Fibroblast of lung (primary cell): Measurements from ENCODE around the gene TRIM47. TPM values are rescaled to one million over a fixed set of nuclear protein-coding genes. Genes with fewer than 3 reads are reported as not detected.

Source experiments
- DNase-seq, 2 donors: peaks; one replicate each; pipeline versions ENCODE4 v3.0.0 to v3.0.0-alpha.2; 2010; ENCODE audit warnings: low read depth in 2 of 2
- H2AFZ ChIP-seq: 2 replicates; pipeline ENCODE4 v1.5.1; 2012; ENCODE audit warnings: low read length, control low read depth, inconsistent platforms
- H3K27ac ChIP-seq: 2 replicates; pipeline ENCODE4 v1.5.1; 2011; ENCODE audit warnings: low read length, control low read depth; ENCODE audit not compliant: insufficient read depth
- H3K27me3 ChIP-seq: 2 replicates; pipeline ENCODE4 v1.5.1; 2011; ENCODE audit warnings: mild to moderate bottlenecking, low read length; ENCODE audit not compliant: control insufficient read depth, insufficient read depth
- H3K36me3 ChIP-seq: 2 replicates; pipeline ENCODE4 v1.5.1; 2011; ENCODE audit warnings: low read length; ENCODE audit not compliant: control insufficient read depth, insufficient read depth
- H3K4me1 ChIP-seq: 2 replicates; pipeline ENCODE4 v1.5.1; 2011; ENCODE audit warnings: low read length; ENCODE audit not compliant: control insufficient read depth, insufficient read depth; ENCODE audit errors: extremely low read depth
- H3K4me2 ChIP-seq: 2 replicates; pipeline ENCODE4 v1.5.1; 2011; ENCODE audit warnings: low read length, control low read depth; ENCODE audit not compliant: insufficient read depth; ENCODE audit errors: extremely low read depth
- H3K4me3 ChIP-seq, 4 experiments: fragments of 200-600 bp in 1 of 4; sonication (generic) in 1 of 4; replicated peaks in 1 of 4; 2 replicates each; pipeline ENCODE4 v1.5.1; 2011 to 2016; ENCODE audit warnings: low read length in 4 of 4, low read depth in 3 of 4, mild to moderate bottlenecking in 3 of 4, control low read depth in 2 of 4, inconsistent platforms in 1 of 4, mixed read lengths in 1 of 4; ENCODE audit not compliant: insufficient read depth in 1 of 4; ENCODE audit errors: control extremely low read depth in 1 of 4
- H3K79me2 ChIP-seq: 2 replicates; pipeline ENCODE4 v1.5.1; 2012; ENCODE audit warnings: mild to moderate bottlenecking, low read length, inconsistent platforms; ENCODE audit not compliant: control insufficient read depth, insufficient read depth
- H3K9ac ChIP-seq: 2 replicates; pipeline ENCODE4 v1.5.1; 2011; ENCODE audit warnings: mild to moderate bottlenecking, low read length, control low read depth; ENCODE audit not compliant: insufficient read depth
- H3K9me3 ChIP-seq: 2 replicates; pipeline ENCODE4 v1.5.1; 2012; ENCODE audit warnings: low read depth, low read length; ENCODE audit not compliant: control insufficient read depth, insufficient read depth
- H4K20me1 ChIP-seq: 2 replicates; pipeline ENCODE4 v1.5.1; 2011; ENCODE audit warnings: low read length; ENCODE audit not compliant: control insufficient read depth, insufficient read depth; ENCODE audit errors: extremely low read depth
- EZH2 ChIP-seq: IDR thresholded peaks from 2 replicates; pipeline ENCODE4 v1.5.1; 2012; ENCODE audit warnings: low read length, control low read depth, mild to moderate bottlenecking; ENCODE audit errors: missing control alignments
- polyA plus RNA-seq, 2 donors: library from polyadenylated mRNA; depleted of rRNA in 1 of 2; stranded (reverse) in 1 of 2; unstranded in 1 of 2; fragments of >200 nt; gene quantifications; 2 replicates each; pipeline ENCODE4 v1.2.1, GENCODE V29; 2011 to 2012; ENCODE audit warnings: missing spikeins in 1 of 2
- total RNA-seq: library from RNA; depleted of rRNA; stranded (reverse); fragments of >200 nt; gene quantifications from 2 replicates; pipeline ENCODE4 v1.2.1, GENCODE V29; 2014
- TF ChIP-seq, protein P1 (sequence below), 2 donors: IDR thresholded peaks in 1 of 2; conservative IDR thresholded peaks in 1 of 2; 1 replicate in 1 of 2; 2 replicates in 1 of 2; pipeline ENCODE4 v1.5.1; 2011 to 2012; ENCODE audit warnings: low read length in 2 of 2, control low read depth in 1 of 2, inconsistent platforms in 1 of 2, low read depth in 1 of 2, mild to moderate bottlenecking in 1 of 2

Gene TRIM47
- total and polyA plus RNA-seq, 2 donors (not counting 1 experiment from before 2014, with no cell fraction given), result 2.2 to 16.0 TPM

DNA sequence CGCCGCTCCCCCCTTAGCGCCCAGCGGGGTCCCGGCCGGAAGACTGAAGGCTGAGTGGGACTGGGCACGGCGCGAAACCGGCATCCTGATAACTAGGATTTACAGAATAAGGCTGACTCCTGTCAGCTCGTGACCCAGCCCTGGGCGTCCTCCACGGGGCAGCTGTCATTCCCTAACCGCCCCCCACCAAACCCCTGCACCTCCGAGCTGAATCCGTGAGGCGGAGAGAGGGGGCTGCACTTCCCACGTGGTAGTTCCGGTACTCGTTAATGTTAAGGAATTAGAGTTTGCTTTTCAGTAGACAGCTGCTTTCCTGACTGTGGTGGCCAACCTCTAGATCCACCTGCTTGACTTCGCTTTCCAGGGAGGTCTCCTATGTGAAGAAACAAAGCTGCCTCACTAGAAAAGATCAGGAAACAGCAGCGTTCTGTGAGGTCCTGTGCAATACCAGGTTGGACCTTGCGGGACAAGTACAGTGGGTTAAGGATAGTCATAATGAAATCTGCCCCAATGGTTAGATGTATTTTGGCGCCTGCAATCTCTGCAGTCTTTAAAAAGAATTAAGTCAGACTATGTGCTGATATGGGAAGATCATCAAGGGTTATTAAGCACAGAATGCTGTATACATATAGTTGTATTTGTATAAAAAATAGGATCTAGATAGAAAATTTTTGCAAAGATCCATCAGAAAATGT lies 22.2 kb downstream of the TRIM47 start:
- peaks cover 5% of the 10 kb centered on the region for H3K79me2 ChIP-seq
- peak overlapping the region; percentile 71 for H2AFZ ChIP-seq
- peak overlapping the region; percentile 100 for H3K4me2 ChIP-seq
- H3K27ac ChIP-seq, result peak overlapping the region; percentile 92
- peak overlapping the region; percentile 71 to 96 (median 80) for H3K4me3 ChIP-seq
- no peaks in the 10 kb centered on the region for H3K27me3 ChIP-seq
- DNase-seq, result no peak
- peak overlapping the region; percentile 84 for H3K9ac ChIP-seq
- H3K4me1 ChIP-seq, result peaks cover 9% of the 10 kb centered on the region
- H3K36me3 ChIP-seq, result no peaks in the 10 kb centered on the region
- no peaks in the 10 kb centered on the region for H4K20me1 ChIP-seq
- no peak for TF ChIP-seq EZH2
- TF ChIP-seq, protein P1, sequence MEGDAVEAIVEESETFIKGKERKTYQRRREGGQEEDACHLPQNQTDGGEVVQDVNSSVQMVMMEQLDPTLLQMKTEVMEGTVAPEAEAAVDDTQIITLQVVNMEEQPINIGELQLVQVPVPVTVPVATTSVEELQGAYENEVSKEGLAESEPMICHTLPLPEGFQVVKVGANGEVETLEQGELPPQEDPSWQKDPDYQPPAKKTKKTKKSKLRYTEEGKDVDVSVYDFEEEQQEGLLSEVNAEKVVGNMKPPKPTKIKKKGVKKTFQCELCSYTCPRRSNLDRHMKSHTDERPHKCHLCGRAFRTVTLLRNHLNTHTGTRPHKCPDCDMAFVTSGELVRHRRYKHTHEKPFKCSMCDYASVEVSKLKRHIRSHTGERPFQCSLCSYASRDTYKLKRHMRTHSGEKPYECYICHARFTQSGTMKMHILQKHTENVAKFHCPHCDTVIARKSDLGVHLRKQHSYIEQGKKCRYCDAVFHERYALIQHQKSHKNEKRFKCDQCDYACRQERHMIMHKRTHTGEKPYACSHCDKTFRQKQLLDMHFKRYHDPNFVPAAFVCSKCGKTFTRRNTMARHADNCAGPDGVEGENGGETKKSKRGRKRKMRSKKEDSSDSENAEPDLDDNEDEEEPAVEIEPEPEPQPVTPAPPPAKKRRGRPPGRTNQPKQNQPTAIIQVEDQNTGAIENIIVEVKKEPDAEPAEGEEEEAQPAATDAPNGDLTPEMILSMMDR (conservative IDR thresholded peaks at IDR 0.05 in 1 of 2, IDR thresholded peaks at IDR 0.05 in 1 of 2; ENCODE audit: low read depth in 1 of 2, low read length in 2 of 2), result no peak
- H3K9me3 ChIP-seq, result no peaks in the 10 kb centered on the region

DNA sequence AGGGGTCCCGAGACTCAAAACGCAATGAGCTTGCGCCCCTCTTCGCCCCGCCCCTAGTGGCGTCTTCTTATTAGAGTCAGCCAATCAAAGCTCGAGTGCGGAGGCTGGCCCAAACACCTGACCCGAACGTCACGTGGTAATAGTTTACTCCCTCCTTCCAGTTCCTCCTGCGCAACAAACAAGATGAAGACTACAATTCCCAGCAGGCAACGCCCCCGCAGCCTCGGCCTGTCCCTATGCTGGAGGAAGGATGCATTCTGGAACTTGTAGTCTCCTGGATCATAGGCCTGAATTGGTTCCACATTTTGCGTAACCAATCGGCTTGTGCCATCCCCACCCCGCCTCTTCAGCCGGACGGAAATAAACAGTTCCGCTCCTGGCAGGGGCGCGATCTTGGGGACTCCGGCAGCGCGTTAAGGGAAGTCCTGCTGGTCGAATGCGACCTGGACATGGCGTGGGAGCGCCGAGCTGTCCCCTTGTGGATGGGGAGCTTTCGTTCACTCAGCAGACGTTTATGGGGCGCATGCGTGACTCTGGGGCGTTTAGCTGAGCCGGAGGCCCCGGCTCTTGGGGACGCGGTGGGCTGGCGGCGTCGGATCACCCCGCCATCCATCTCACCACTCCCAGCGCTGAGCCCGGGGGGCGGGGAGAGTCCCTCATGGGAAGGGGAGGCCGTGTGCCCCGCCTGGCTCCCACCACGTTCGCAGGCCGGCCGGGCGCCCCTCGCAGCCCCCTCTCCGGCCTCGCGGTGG lies 22.9 kb downstream of the TRIM47 start, which contains the start of gene WBP2:
Gene WBP2, minus strand, starts transcription at position 26 of the 752 bp plus-strand sequence. CDS start 38 bp downstream, outside the sequence.
- Histone ChIP-seq H3K27ac (peak within 1 kb of the TSS; percentile 92), H2AFZ (peak within 1 kb of the TSS; percentile 85), H3K4me1 (peaks cover 9% of the 10 kb centered on the region), H3K4me2 (peak within 1 kb of the TSS; percentile 100), H4K20me1 (no peaks in the 10 kb centered on the region), H3K9ac (peak within 1 kb of the TSS; percentile 84), H3K4me3 (peak within 1 kb of the TSS; percentile 75 to 96 (median 88)), H3K36me3 (no peaks in the 10 kb centered on the region), H3K79me2 (peaks cover 5% of the 10 kb centered on the region), H3K27me3 (no peaks in the 10 kb centered on the region), H3K9me3 (no peaks in the 10 kb centered on the region)
- peak; percentile 100 for DNase-seq
- TF ChIP-seq, protein P1 (conservative IDR thresholded peaks at IDR 0.05 in 1 of 2, IDR thresholded peaks at IDR 0.05 in 1 of 2; ENCODE audit: low read depth in 1 of 2, low read length in 2 of 2), result peak; percentile 9 to 37
- TF ChIP-seq EZH2, result no peak

DNA sequence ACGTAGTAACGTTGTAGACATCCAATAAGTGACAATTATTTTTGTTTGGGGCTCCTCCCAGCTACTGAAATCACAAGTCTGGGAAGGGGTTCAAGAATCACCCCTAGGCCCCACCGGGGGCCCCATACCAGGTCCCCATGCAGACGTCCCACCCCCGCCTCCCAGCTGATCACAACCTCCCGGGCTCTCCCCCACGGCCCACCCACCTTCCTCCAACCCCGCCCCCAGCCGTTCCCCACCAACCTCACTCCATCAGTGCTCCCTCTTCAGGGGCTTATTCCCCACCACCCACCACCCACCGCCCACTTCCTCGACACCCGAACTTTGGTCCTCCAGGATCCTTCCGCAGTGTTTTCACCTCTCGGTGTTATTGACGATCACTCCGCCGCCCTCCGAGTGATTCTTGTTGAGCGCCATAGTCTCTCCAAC lies 23.5 kb downstream of the TRIM47 start:
- Histone ChIP-seq H4K20me1 (no peaks in the 10 kb centered on the region), H3K36me3 (peaks cover under 1% of the 10 kb centered on the region), H3K27ac (peak overlapping the region; percentile 74), H3K9me3 (no peaks in the 10 kb centered on the region), H2AFZ (no peak overlapping the region), H3K4me2 (peak overlapping the region; percentile 90), H3K27me3 (no peaks in the 10 kb centered on the region), H3K9ac (peak overlapping the region; percentile 67), H3K4me3 (peak overlapping the region; percentile 62 to 96 (median 78)), H3K79me2 (peaks cover 5% of the 10 kb centered on the region), H3K4me1 (peaks cover 9% of the 10 kb centered on the region)
- DNase-seq, result no peak
- TF ChIP-seq, protein P1 (conservative IDR thresholded peaks at IDR 0.05 in 1 of 2, IDR thresholded peaks at IDR 0.05 in 1 of 2; ENCODE audit: low read depth in 1 of 2, low read length in 2 of 2), result peak in 1 of 2 donors; percentile 6
- TF ChIP-seq EZH2, result no peak
